ENCODE data around the gene SPTBN1.

SPTBN1 gene

GRCh38 chr2:54577944-54578647 lies 122.0 kb downstream of the SPTBN1 start:
- DNase-seq = no peak

DNA sequence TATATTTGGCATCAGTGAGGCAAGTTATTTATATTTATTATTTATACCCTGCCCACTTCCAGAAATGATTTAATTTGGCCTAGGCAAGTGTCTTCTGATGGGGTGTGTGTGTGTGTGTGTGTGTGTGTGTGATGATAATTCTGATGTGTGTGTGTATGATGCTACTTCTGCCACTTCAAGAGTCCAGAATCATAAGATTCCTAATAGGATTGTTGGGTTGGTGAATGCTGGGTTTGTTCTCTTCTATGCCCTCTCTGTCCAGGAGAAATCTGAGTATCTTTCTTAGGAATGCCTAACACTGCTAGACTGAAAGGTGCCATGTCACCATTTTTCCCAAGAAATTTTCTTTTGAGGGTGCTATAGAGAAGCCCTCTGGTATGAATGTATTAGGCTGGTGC lies 122.5 kb downstream of the SPTBN1 start:
- DNase-seq = no peak

- no peak for DNase-seq
These were observed 123.0 kb downstream of the SPTBN1 start for GRCh38 chr2:54579061-54579681.

DNA sequence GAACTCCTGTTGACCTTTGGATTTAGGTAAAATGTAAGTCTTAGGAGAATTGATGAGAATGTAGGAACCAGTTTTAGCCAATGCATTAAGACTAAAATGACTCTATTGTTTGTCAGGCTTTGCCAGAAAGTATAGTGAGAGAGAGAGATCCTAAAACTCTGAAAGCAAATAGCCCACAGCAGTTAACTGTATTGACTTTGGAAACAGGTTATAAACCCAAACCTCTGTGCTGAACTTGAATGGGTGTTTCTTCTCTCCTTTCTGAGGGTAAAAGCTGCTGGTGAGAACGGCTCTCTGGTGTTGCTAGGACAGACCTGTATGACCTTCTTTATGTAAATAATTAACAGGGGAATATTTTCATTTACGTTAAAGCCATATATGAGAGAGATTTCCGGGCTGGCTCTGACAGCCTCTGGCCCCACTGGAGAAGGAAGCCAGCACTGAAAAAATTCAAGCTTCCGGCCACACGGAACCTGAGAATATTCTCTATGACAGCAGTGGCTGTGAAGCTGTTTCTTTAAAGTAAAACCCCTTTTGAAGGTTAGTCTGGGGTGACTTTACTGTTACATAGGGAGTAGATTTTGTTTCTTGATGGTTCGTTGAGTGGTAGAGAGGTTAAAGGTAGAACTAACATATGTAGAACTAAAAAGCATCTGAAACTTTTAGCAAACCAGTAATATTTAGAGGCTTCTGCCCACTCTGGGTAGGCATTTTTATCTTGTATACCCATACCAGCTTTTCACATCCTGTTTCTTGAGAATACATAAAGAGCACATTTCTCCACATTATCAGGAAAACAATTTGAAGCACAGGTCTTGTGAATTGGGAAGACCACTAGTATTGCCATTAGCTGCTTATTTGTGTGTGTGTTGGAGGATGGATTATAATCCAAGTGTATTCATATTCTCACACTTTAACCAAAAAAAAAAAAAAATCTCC lies 123.8 kb downstream of the SPTBN1 start:
- DNase-seq = no peak

DNA sequence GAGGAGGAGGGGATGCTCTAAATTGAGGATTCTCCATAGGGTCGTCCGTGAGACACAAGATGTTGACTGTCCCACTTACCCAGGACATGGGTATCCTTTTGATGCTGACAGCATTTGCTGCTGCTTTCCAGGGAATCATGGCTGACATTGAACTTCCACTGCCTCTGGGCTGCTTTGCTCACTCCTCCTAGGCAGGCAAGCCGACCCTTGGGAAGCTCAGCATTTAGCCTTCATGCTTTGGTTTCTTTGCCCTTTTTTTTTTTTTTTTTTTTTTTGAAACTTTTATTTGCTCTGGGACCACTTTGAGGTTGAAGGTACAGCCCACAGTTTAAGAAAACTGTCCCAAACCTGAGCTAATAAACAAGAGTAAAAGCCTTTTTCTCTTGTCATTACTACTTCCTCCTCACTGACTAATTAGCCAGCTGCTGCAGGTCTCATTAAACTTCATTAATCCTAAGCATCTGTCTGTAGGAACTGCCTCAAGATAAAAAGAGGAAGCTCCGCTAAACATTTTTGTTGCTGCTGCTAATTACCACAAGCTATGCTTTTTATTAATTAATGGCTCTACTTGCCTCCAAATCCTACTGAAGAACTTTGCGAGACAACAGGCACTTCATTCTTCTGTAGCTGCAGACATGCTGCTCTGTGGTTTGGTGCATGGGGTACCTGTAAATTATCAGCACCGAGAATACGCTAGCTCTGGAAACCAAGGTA lies 125.4 kb downstream of the SPTBN1 start:
- DNase-seq = no peak

- DNase-seq = no peak
These were observed 126.9 kb downstream of the SPTBN1 start for GRCh38 chr2:54582987-54583386.

DNA sequence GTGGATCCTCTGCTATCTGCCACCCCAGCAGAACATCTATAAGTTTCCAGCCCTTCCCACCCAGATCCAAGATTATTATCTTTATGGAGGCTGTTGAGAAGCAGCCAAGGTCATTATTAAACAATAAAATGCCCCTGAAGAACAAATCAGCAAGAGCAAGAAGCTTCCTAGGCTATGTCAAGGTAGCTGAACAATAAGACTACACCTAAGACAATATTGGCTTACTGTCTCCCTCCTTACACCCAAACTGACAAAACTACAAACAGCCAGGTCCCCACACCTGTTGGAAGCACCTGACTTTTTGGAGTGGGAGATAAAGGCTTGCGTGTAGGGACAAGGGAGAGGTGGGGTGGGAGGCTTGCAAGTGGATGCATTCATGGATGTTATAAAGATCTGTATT lies 128.5 kb downstream of the SPTBN1 start:
- DNase-seq = no peak

GRCh38 chr2:54585136-54585733 lies 129.1 kb downstream of the SPTBN1 start:
- DNase-seq = no peak

- DNase-seq = no peak
These were observed 129.9 kb downstream of the SPTBN1 start for GRCh38 chr2:54586062-54586461.

DNA sequence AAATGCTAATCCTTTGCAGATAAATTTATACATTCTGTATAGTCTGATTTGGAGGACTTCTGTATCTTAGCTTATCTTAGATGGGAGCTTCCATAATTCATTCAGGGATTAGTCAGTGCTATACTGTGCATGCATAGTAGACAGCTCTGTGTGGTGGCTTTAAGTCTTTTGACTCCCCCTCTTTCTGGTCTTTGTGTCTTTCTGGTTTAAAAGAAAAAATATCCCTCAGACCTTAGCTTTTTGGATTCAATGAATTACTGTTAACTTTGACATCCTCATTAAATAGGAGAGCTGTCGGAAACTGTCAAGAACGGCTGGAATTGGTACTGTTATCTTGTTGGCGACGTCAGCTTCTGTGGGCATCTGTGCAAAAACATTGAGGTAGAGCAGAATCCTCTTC lies 130.4 kb downstream of the SPTBN1 start:
- DNase-seq = no peak

GRCh38 chr2:54587171-54588016 lies 131.3 kb downstream of the SPTBN1 start:
- DNase-seq = no peak

- no peak for DNase-seq
These were observed 132.2 kb downstream of the SPTBN1 start for GRCh38 chr2:54588244-54588899.

DNA sequence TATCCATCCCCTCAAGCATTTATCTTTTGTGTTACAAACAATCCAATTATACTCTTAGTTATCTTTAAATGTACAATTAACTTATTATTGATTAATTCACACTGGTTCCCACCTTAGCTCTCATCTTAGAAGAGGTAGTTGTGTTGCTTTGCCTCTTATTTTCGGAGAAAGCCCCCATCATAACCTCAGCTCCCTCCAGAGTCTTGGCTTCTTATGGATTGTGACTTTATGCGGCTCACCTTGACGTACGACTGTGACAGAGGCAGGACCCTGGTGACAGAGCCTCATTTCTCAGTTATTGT lies 132.9 kb downstream of the SPTBN1 start:
- DNase-seq = no peak

GRCh38 chr2:54589340-54590215 lies 133.5 kb downstream of the SPTBN1 start:
- DNase-seq = no peak

DNA sequence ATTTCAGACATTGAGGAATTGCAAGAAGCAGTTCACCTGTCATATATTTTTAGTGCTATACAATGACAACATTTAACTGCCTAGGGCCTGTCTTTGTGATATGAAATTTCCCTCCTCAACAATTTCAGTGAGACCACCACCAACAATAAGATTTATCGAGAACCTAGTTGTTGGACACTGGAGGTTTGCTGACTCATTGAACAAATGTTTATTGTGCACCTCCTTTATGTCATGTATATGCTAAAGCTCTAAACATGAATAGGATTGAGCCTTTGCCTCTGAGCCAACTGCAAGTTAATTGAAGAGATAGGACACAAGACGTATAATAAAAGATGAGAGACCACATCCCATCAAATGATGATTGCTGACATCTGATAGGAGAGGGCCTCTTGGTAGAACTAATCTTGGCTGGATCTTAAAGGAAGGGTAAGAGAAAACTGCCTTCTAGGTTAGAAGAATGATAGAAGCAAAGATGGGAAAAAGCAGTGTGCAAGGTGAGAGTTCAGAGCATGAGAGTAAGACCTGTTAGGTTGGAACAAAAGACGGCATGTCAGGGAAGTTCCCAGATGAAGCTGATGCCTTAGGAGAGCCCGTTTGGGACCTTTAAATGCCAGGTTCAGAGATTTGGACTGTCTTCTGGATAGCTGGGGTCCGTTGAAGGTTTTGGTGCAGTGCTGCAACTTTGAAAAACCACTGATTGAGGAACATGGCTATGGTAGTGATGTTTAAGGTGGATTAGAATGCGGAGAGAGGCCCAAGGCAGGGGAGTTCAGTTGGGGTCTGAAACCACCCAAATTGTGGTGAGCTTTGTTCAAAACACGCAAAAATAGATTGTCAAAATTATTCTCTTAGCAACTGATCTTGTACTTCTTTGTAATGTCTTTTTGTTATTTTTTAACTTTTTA lies 134.3 kb downstream of the SPTBN1 start:
- no peak for DNase-seq

GRCh38 chr2:54591551-54591950 lies 135.4 kb downstream of the SPTBN1 start:
- DNase-seq = no peak

DNA sequence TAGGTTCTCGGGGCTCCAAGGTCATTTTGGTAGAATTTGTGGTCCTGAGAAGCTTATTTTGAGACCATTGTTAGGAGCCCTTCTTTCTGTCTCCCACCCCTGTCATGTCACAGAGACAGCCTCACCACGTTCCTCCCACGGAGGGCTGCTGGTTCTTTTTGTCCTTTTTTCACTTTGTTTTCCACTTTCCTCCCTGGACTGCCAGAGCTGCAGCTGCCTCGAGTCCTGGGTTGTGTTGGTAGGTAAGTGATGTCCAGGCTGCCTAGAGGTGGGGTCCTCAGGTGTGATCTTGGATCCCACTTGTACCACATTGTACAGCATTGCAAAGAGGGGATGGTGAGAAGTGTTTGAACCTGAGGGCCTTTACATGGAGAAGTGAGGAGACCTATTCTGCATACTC lies 137.1 kb downstream of the SPTBN1 start:
- DNase-seq = no peak

GRCh38 chr2:54594048-54594447 lies 137.9 kb downstream of the SPTBN1 start:
- no peak for DNase-seq

DNA sequence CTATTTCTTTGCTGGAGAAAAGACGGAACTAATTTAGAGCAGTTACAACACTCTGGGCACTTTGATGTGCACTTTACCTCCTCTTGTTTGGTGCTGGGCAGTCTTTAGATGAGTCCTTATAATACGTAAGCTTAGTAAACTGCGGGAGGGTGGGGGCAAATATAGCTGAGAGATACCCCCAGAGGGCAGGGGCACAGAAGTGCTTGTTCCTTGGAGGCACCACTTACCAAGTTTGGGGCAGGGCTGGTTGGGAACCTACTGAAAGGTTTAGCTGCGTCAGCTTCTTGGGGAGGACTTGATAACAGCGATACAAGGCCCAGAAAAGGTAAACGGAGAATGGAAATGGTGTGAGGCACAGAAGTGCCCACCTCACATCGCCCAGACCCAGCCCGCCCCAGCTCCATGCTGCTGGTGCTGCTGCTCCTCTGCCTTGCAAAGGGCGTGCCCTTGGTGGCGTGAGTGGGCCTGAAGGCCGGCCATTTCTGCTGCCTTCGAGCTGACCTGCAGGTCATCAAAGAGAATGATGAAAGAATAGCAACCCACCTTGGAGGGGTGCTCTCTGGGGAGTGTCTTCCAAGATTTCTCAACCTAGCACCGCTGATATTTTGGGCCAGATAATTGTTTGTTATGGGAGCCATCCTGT lies 139.2 kb downstream of the SPTBN1 start:
- DNase-seq = no peak
